Nephron (organoid): ENCODE measurements around the gene PREPL.
A peak's percentile ranks its signal among the peaks of the same experiment; 100 is the strongest.
"Not testable (repeated sequence)": the region's sequence is repeated elsewhere in the genome, so short reads cannot be mapped to it uniquely, and the experiment has no call there.

ENCODE experiments used
- H3K27ac Mint-ChIP-seq, 3 experiments: 2 replicates each; pipeline ENCODE4 v1.8.0; 2020; ENCODE audit warnings: mixed read lengths in 3 of 3, mild to moderate bottlenecking in 2 of 3, moderate library complexity in 1 of 3
- H3K27me3 Mint-ChIP-seq: 2 replicates; pipeline ENCODE4 v1.8.0; 2021; ENCODE audit warnings: low read depth, mild to moderate bottlenecking, moderate library complexity, mixed read lengths
- H3K36me3 Mint-ChIP-seq: 2 replicates; pipeline ENCODE4 v1.8.0; 2020; ENCODE audit warnings: low read depth, mixed read lengths
- H3K4me1 Mint-ChIP-seq: 2 replicates; pipeline ENCODE4 v1.8.0; 2020; ENCODE audit warnings: mixed read lengths
- H3K4me3 Mint-ChIP-seq, 3 experiments: 2 replicates each; pipeline ENCODE4 v1.8.0; 2020; ENCODE audit warnings: mild to moderate bottlenecking in 3 of 3, mixed read lengths in 3 of 3, moderate library complexity in 2 of 3
- H3K9me3 Mint-ChIP-seq: 2 replicates; pipeline ENCODE4 v1.8.0; 2020; ENCODE audit warnings: mixed read lengths
- CTCF ChIP-seq, 3 experiments: fragments of 200-600 bp; sonication (generic); IDR thresholded peaks; one replicate each; pipeline ENCODE4 v1.5.0; 2021; ENCODE audit warnings: antibody characterized with exemption in 3 of 3; ENCODE audit not compliant: unreplicated experiment in 3 of 3

Gene PREPL

GRCh38 chr2:44315945-44316344 is 45.3 kb downstream of the PREPL start:
- H3K9me3 Mint-ChIP-seq, result peaks cover 13% of the 10 kb centered on the region

DNA sequence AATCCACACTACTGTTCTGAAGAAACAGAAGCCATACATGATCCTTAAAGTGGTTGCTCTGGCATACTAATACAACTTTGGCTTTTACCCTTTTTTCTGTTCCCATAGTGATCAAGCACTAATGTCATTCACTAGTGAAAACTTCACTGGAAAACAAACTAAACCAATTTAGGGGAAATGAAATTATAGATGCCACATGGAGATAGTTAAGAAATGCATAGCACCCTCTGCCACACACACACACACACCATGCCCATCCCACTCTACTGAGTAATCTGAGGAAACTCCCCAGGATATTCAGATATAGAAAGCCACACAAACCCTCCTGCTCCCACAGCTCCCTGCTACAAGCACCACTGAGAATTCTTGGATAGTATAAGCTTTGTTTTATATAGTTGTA is 46.9 kb downstream of the PREPL start:
- no peak for TF ChIP-seq CTCF (IDR thresholded peaks at IDR 0.05; ENCODE audit: unreplicated experiment in 3 of 3)
- Mint-ChIP-seq H3K9me3 (peaks cover 24% of the 10 kb centered on the region), H3K36me3 (peaks cover 86% of the 10 kb centered on the region), H3K27ac (no peak overlapping the region), H3K4me1 (no peaks in the 10 kb centered on the region), H3K4me3 (no peak overlapping the region), H3K27me3 (no peaks in the 10 kb centered on the region)

More at GRCh38 chr2:44315945-44316344, 45.3 kb downstream of the PREPL start:
- Mint-ChIP-seq H3K27me3 (no peaks in the 10 kb centered on the region), H3K36me3 (peaks cover 78% of the 10 kb centered on the region), H3K27ac (no peak overlapping the region), H3K4me3 (no peak overlapping the region), H3K4me1 (no peaks in the 10 kb centered on the region)
- TF ChIP-seq CTCF (IDR thresholded peaks at IDR 0.05; ENCODE audit: unreplicated experiment in 3 of 3), result no peak

DNA sequence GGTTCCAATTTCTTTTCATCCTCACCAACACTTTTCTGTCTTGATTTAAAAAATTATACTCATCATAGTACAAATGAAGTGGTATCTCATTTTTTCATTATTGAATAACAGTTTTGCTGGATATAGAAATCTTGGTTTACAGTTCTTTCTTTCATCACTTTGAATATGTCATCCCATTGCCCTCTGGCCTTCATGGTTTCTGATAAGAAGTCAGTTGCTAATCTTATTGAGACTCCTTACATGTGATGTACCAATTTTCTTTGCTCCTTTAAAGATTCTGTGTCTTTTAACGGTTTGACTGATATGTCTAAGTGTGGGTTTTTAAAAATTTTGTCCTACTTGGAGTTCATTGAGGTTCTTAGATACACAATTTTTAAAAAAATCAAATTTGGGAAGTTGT is 51.0 kb downstream of the PREPL start:
- no peaks in the 10 kb centered on the region for H3K27me3 Mint-ChIP-seq
- H3K36me3 Mint-ChIP-seq, result peaks cover 75% of the 10 kb centered on the region
- no peaks in the 10 kb centered on the region for H3K4me1 Mint-ChIP-seq
- H3K9me3 Mint-ChIP-seq, result peaks cover 35% of the 10 kb centered on the region
- no peak overlapping the region for H3K4me3 Mint-ChIP-seq
- no peak for TF ChIP-seq CTCF (IDR thresholded peaks at IDR 0.05; ENCODE audit: unreplicated experiment in 3 of 3)
- no peak overlapping the region for H3K27ac Mint-ChIP-seq

DNA sequence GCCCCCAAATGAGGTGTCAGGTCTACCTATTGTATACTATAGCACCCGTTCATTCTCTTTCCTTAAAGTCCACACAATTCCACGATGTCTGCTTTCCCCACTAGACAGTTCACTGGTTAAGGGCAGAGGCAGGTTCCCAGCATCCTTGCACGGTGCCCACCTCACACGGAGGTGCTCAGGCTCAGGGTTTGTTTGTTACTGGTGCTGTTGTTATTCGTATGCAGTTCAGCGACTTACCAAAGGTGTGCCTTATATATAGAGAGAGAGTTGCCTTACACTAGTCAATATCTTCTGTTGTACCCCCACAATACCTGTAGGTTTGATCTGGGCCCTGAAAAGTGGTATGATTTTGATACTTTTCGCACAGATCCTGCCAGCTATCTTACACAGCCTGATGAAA is 55.4 kb downstream of the PREPL start:
- H3K27me3 Mint-ChIP-seq, result no peaks in the 10 kb centered on the region
- H3K4me1 Mint-ChIP-seq, result no peaks in the 10 kb centered on the region
- H3K4me3 Mint-ChIP-seq, result no peak overlapping the region

DNA sequence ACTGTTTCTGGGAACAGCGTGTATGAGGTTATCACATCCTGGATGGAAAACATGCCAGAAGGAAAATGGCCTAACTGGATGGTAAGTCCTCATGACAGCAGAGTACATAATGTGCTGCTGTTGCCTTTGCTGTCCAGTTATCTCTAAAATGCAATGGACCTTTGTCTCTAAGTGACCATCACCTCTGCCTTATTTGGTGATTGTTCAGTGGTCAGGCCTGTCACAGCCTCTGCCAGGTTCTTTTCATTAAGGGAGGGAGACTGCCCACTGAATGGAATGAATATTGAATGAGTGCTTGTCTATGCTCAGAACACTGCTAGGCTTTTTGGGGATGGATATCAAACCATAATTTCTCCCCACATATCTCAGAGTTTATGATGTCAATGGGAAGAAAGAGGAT is 57.0 kb downstream of the PREPL start:
- H3K27ac Mint-ChIP-seq, result no peak overlapping the region
- no peak overlapping the region for H3K4me3 Mint-ChIP-seq
- H3K36me3 Mint-ChIP-seq, result peaks cover 19% of the 10 kb centered on the region
- no peak for TF ChIP-seq CTCF (IDR thresholded peaks at IDR 0.05; ENCODE audit: unreplicated experiment in 3 of 3)
- H3K4me1 Mint-ChIP-seq, result no peaks in the 10 kb centered on the region
- peaks cover 10% of the 10 kb centered on the region for H3K9me3 Mint-ChIP-seq
- no peaks in the 10 kb centered on the region for H3K27me3 Mint-ChIP-seq

More for the DNA sequence above, 55.4 kb downstream of the PREPL start:
- Mint-ChIP-seq H3K27ac (peak overlapping the region in 1 of 3 experiments; percentile 38), H3K36me3 (peaks cover 32% of the 10 kb centered on the region), H3K9me3 (peaks cover 21% of the 10 kb centered on the region)
- no peak for TF ChIP-seq CTCF (IDR thresholded peaks at IDR 0.05; ENCODE audit: unreplicated experiment in 3 of 3)

DNA sequence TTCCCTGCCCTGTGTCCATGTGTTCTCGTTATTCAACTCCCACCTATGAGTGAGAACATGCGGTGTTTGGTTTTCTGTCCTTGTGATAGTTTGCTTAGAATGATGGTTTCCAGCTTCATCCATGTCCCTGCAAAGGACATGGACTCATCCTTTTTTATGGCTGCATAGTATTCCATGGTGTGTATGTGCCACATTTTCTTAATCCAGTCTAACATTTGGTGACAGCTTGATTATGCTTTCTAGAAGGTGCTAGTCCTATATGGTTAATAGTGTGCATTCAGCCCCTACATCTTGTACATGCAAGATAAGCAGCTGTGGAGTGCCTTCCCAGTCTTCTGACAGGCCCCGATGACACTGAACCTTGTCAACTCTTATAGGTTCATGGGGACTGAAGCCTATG is 57.5 kb downstream of the PREPL start:
- H3K4me3 Mint-ChIP-seq, H3K27ac Mint-ChIP-seq, H3K4me1 Mint-ChIP-seq, H3K9me3 Mint-ChIP-seq, H3K27me3 Mint-ChIP-seq: not testable (repeated sequence)
- peaks cover 15% of the 10 kb centered on the region for H3K36me3 Mint-ChIP-seq
